GM18873 (cell line): Measurements from ENCODE around the gene ABITRAM.
"Not testable (repeated sequence)": the region's sequence is repeated elsewhere in the genome, so short reads cannot be mapped to it uniquely, and the experiment has no call there.

Source experiments
- ATAC-seq: cut with Tn5 transposase; IDR thresholded peaks from one replicate; pipeline ENCODE4 v1.9.1; 2021; ENCODE audit warnings: mild to moderate bottlenecking, moderate library complexity, moderate number of reproducible peaks; ENCODE audit not compliant: unreplicated experiment, low FRiP score

The ABITRAM gene

DNA sequence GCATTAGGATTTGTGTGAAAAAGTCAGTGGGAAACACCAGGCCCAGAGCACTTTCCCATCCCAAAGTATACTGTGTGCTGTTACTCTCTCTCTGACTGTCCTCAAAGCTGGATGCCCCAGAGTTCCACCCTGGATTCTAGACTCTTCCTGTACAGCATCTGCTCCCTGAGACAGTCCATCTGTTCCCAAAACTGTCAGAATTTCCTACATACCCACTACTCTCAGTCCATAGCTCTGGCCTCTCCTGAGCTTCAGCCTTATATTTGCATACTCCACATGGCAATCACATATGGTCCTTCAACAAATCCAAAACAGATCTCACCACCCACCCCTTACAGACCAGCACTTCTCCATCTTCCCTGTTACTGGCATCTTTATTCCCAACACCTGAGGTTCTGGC is 9.7 kb upstream of the ABITRAM start:
- no peak for ATAC-seq

GRCh38 chr9:108928386-108928785 is 5.8 kb upstream of the ABITRAM start:
- no peak for ATAC-seq

DNA sequence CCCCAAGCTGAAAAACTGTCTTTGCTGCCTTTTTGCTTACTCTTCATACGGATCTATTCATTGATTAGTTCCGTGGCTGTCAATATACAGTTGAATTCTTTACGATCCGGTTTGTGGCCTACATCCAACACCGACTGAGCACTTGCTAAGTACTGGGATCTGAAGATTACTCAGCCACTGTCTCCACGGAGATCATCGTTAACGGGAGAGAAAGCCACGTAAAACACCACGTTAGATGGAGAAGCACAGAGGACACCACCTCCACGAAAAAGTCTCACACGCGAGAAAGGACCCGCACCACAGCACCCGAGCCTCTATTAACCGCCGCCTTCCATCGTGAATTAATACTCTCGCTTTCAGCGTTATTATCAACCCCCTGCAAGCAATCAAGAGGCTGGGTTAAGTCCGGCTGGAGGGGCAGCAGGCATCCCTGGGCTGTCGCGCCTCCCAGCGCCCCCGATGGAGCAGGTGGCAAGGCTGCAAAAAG is 926 bp upstream of the ABITRAM start:
- no peak for ATAC-seq

DNA sequence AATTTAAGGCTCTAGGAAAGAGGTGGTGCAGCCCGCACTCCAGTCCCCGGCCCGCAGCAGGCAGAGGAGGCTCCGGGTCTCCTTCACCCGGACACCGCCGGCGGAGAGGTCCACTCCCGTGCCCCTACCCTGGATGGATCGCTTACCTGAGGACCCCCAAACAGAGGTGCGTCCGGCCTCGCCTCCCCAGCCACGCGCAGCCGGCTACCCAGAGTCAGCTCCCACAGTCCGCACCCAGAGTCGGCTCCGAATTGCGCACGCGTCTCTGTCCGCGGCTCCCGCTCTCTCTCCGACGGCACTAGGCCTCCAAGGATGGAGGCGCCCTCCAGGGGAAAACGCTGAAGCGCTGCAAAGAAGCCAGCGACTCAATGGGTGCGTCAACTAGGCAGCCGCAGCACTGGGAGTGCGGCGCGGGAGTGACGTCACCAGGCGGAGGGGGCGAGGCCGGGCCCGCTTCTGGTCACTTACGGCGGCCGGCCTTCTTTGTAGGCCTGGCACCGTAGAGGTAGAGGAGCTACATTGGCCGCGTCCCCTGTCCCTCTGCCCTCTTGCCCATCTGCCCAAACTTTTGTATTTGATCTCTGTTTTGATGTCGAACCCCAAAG is 380 bp upstream of the ABITRAM start, which contains the start of gene ELP1:
TSS of gene ELP1 (minus strand) at position 407 of the 605 bp plus-strand sequence. CDS start 2,978 bp downstream, outside the sequence.
- peak; percentile 76 for ATAC-seq

DNA sequence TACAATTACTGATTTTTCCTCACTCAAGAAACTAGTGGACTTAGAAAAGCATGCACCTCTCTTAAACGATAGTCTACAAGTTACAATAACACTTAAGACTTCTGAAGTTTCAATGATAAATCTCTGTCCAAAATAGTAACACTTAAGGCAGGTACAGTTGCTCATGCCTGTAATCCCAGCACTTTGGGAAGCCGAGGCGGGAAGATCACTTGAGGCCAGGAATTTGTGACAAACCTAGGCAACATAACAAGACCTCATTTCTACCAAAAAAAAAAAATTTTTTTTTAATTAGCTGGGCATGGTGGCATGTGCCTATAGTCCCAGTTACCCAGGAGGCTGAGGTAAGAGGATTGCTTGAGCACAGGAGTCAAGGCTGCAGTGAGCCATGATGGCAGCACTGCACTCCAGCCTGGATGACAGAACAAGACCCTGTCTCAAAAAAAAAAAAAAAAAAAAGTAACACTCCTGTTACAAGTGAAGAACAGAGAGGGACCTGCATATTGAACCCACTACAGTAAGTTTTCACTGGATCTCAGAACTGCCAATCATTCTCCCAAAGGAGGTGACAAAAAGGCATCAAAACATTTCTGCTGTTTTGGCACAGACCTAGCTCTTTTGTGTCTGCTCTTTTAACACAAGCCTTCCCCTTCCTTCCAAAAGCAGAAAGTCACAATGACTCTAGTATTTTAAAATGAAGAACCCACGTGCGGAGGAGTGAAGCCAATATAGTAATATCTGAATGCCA is 3.5 kb downstream of the ABITRAM start:
- ATAC-seq = no peak

DNA sequence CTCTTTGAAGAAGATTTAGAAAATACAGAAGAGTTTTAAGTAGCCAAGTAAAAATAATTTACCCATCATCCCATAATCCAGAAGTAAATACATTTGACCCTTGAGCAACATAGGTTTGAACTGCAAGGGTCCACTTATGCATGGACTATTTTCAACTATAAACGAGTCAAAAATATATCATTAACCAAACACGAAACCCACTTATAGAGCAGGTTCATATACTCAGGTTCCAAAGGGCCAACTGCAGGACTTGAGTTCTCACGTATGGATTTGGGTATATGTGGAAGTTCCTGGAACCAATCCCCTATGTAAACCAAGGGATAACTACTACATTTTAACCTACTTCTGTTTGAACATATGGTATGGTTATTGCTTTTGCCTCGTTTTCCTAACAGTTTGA is 5.8 kb downstream of the ABITRAM start:
- no peak for ATAC-seq

GRCh38 chr9:108950168-108950567 is 16.0 kb downstream of the ABITRAM start:
- no peak for ATAC-seq

DNA sequence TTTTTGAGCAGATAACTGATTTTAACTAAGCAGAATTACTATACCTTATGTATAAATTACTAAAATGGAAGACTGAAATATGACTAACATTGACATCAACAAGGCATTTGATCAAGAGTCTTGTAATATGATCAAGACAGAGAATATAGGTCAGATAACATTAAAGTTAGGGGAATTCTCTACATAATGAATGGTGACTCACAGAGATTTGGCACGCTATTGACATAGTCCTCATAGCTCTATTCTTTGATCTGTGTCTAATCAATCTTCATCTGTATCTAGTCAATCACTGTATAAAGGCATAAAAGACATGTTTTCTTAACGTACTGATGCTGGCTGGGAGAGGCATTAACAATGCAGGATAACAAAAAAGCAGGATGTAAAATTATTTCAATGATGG is 17.4 kb downstream of the ABITRAM start:
- no peak for ATAC-seq

DNA sequence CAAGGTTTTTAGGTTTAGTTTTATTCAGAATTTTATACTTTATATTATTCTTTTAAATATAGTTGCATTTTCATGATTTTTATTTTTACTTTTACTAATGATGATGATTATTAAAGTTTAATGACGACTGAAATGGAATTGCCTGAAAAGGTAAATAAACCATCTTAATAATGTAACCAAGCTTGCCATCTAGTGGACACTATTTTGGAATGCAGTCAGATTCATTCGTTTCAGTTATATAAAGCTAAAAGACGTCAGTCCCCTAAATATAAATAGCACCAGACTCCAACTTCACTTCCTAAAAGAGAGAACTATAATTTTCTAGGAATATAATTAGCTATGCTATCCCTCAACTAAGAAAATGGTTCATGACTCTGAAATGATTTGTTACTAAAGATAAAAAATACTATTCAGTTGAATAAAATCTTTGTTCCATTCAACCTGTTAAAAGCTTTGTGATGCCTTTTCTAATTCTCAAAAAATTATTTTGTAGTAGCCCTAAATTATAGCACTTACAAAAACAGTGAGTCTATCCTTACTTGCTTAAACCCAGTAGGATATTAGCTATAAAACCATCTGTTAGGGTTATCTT is 19.9 kb downstream of the ABITRAM start:
- no peak for ATAC-seq

- ATAC-seq = no peak
Measured at GRCh38 chr9:108956022-108956630, 21.9 kb downstream of the ABITRAM start.

DNA sequence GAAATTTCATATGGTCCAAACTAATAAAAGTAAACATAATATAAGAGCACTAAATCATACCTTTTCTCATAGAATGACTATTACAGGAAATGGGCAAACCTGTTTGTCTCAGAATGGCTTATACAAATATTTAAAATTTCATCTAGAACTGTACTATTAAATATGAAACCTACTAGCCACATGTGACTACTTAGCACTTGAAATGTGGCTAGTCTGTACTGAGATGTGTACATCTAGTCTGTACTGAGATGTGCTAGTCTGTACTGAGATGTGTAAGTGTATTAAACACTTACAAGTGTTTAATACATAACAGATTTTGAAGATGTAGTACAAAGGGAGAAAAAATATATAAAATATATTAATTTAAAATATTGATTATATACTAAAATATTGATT is 22.4 kb downstream of the ABITRAM start:
- ATAC-seq = no peak

GRCh38 chr9:108960331-108960730 is 26.1 kb downstream of the ABITRAM start:
- no peak for ATAC-seq

GRCh38 chr9:108961151-108961550 is 27.0 kb downstream of the ABITRAM start:
- no peak for ATAC-seq

DNA sequence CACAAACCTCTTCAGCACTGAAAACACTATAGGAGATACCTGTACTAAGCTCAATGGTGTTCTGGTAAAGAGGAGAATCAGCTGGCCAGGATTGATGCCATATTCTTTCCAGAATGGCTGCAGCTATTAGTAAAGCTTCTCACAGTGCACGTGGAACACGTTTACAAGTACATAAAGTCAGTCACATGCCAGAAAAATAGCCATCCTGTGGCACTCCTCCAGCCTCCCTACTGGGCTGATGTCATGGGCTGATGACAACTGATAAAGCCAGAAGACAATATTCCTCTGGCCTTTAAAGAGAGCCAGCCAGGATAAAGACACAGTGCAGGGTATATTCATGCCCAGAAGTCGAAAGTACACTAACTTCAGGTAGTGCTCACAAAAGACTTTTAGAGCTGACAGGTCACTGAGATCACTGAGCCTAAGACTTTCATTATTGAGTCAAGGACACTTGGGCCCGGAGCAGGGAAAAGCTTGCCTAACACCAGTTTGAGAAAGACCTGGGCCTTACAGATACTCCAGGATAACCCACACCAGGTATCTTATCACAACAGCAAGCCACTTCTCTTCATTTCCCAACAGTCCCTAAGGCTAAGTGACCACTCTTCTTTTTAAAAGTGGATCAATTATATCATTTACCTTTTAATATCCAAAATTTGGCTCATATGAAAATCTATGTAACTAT is 29.4 kb downstream of the ABITRAM start:
- no peak for ATAC-seq

GRCh38 chr9:108967916-108968315 is 33.7 kb downstream of the ABITRAM start:
- ATAC-seq = no peak

- not testable (repeated sequence) for ATAC-seq
Measured at GRCh38 chr9:108971392-108971791, 37.2 kb downstream of the ABITRAM start.

DNA sequence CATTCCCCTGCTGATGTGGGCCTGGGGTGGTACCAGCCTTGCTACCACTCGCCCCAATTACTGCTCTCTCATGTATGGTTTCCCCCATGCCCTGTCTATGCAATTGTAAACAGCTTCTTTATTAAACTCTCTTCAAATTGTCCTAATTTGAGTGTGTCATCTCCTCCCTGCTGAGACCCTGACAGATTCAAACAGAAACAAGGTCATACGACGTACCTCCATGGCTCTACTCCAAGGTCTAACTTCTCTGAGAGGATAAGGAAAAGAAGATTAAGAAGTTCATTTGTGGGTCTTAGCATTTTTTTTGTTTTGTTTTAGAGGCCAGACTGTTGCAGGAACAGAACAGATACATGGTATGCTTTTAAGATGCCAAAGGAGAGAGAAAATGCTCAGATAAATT is 38.0 kb downstream of the ABITRAM start:
- ATAC-seq = no peak

DNA sequence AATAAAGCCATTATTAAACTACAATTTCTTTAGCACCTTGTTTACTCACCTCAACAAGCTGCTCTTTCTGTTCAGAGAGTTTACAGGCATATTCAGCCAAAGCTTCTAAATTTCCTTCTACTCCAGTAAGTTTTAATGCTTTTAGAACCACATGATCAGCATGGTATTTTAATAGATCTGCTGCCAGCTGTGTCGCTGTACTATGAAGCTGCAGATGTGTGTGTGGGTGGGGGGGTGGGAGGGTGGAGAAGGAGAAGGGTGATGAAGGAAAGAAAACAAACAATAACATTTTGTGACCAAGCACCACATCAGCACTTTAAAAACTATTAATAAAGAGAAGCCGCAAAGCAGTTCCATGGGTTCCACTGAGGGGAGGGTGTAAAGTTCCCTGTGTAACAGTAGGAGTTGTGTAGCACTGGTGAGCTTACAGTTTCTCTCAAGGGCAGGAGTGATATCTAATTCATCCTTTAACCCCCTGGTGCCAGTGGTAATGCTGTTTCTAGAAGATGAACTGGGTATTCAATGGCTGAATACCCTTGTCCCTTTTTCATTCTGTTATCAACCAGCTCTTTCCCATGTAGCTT is 38.5 kb downstream of the ABITRAM start:
- ATAC-seq = no peak

GRCh38 chr9:108973895-108974294 is 39.7 kb downstream of the ABITRAM start:
- no peak for ATAC-seq

GRCh38 chr9:108978205-108978604 is 44.0 kb downstream of the ABITRAM start:
- no peak for ATAC-seq
